ENCODE data around the gene HAUS5.

HAUS5 gene

DNA sequence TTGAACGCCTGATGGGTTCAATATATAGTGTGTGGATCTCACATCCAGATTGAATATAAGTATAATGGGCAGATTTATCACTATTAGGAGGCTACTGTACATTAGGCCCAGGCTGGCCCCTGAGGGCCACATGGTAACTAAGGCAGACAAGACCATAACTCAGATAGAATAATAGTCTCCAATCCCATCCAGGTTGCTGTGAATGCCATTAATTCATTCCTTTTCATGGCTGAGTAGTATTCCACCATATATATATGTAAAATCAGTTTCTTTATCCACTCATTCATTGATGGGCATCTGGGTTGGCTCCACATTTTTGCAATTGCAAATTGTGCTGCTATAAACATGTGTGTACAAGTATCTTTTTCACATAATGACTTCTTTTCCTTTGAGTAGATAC, 34.6 kb upstream of the HAUS5 start:
- Histone ChIP-seq H3K23ac (ENCODE audit: low read length) (no peak overlapping the region), H3K9me3 (ENCODE audit: insufficient read depth, low read depth, low read length) (peaks cover 13% of the 10 kb centered on the region), H3K9ac (ENCODE audit: low read length) (no peak overlapping the region), H2AK5ac (ENCODE audit: low read length) (no peak overlapping the region), H2BK5ac (ENCODE audit: low read depth, low read length, poor library complexity) (no peak overlapping the region), H4K91ac (ENCODE audit: low read depth, low read length) (no peak overlapping the region), H3K18ac (ENCODE audit: low read length) (no peak overlapping the region), H3K79me1 (ENCODE audit: low read length) (no peaks in the 10 kb centered on the region), H3K27me3 (ENCODE audit: insufficient read depth, low read length) (no peaks in the 10 kb centered on the region), H3K27ac (ENCODE audit: low read depth, low read length) (no peak overlapping the region), H3K4me2 (ENCODE audit: low read length) (no peak overlapping the region), H3K4me1 (ENCODE audit: control insufficient read depth in 1 of 2, insufficient read depth in 2 of 2, low read length in 2 of 2) (no peaks in the 10 kb centered on the region), H2BK120ac (ENCODE audit: insufficient read depth, low read length, poor library complexity) (no peak overlapping the region), H3K36me3 (ENCODE audit: control insufficient read depth in 1 of 2, insufficient read depth in 2 of 2, low read length in 2 of 2) (no peaks in the 10 kb centered on the region), H3K79me2 (ENCODE audit: control insufficient read depth, insufficient read depth, low read length, poor library complexity) (no peaks in the 10 kb centered on the region), H4K8ac (ENCODE audit: low read depth, low read length) (no peak overlapping the region), H2AFZ (ENCODE audit: insufficient read depth, low read length, poor library complexity) (no peak overlapping the region), H3K14ac (ENCODE audit: low read length) (no peak overlapping the region), H2BK12ac (ENCODE audit: low read length) (no peak overlapping the region), H3K4ac (ENCODE audit: low read depth, low read length) (no peak overlapping the region), H3K4me3 (ENCODE audit: low read depth, low read length) (no peak overlapping the region), H4K12ac (ENCODE audit: low read depth, low read length) (no peak overlapping the region)
- no peak for DNase-seq
- WGBS (ENCODE audit: extremely low coverage, insufficient coverage, insufficient read length) = no CpG with 5 or more reads among the region's 1 CpG

DNA sequence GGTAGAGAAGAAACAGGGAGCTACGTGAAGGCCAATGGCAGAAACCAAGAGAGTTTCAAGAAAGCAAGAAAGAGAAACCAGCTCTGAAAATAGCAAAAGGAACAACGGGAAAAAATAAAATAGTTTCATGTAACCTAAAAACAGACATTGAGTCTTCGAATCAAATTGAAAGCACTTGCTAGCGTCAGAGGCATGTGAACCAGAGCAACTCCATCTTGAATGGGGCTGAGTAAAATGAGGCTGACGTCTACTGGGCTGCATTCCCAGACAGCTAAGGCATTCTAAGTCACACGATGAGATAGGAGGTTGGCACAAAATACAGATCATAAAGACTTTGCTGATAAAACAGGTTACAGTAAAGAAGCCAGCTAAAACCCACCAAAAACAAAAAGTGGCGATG, 33.8 kb upstream of the HAUS5 start:
- H3K23ac ChIP-seq (ENCODE audit: low read length) = no peak overlapping the region
- no peak overlapping the region for H2BK120ac ChIP-seq (ENCODE audit: insufficient read depth, low read length, poor library complexity)
- H3K36me3 ChIP-seq (ENCODE audit: control insufficient read depth in 1 of 2, insufficient read depth in 2 of 2, low read length in 2 of 2) = no peaks in the 10 kb centered on the region
- H2BK12ac ChIP-seq (ENCODE audit: low read length) = no peak overlapping the region
- no peak overlapping the region for H3K9ac ChIP-seq (ENCODE audit: low read length)
- H3K4me3 ChIP-seq (ENCODE audit: low read depth, low read length) = no peak overlapping the region
- no peaks in the 10 kb centered on the region for H3K4me1 ChIP-seq (ENCODE audit: control insufficient read depth in 1 of 2, insufficient read depth in 2 of 2, low read length in 2 of 2)
- no peak overlapping the region for H4K8ac ChIP-seq (ENCODE audit: low read depth, low read length)
- H3K27ac ChIP-seq (ENCODE audit: low read depth, low read length) = no peak overlapping the region
- H3K9me3 ChIP-seq (ENCODE audit: insufficient read depth, low read depth, low read length) = peaks cover 13% of the 10 kb centered on the region
- H3K27me3 ChIP-seq (ENCODE audit: insufficient read depth, low read length) = no peaks in the 10 kb centered on the region
- H3K4me2 ChIP-seq (ENCODE audit: low read length) = no peak overlapping the region
- H2AK5ac ChIP-seq (ENCODE audit: low read length) = no peak overlapping the region
- no peak overlapping the region for H3K18ac ChIP-seq (ENCODE audit: low read length)
- no peak overlapping the region for H3K4ac ChIP-seq (ENCODE audit: low read depth, low read length)
- no peak for DNase-seq
- no peak overlapping the region for H2AFZ ChIP-seq (ENCODE audit: insufficient read depth, low read length, poor library complexity)
- no peak overlapping the region for H4K12ac ChIP-seq (ENCODE audit: low read depth, low read length)
- H2BK5ac ChIP-seq (ENCODE audit: low read depth, low read length, poor library complexity) = no peak overlapping the region
- no peak overlapping the region for H4K91ac ChIP-seq (ENCODE audit: low read depth, low read length)
- no peak overlapping the region for H3K14ac ChIP-seq (ENCODE audit: low read length)
- WGBS (ENCODE audit: extremely low coverage, insufficient coverage, insufficient read length) = no CpG with 5 or more reads among the region's 7 CpGs
- no peaks in the 10 kb centered on the region for H3K79me1 ChIP-seq (ENCODE audit: low read length)
- no peaks in the 10 kb centered on the region for H3K79me2 ChIP-seq (ENCODE audit: control insufficient read depth, insufficient read depth, low read length, poor library complexity)

DNA sequence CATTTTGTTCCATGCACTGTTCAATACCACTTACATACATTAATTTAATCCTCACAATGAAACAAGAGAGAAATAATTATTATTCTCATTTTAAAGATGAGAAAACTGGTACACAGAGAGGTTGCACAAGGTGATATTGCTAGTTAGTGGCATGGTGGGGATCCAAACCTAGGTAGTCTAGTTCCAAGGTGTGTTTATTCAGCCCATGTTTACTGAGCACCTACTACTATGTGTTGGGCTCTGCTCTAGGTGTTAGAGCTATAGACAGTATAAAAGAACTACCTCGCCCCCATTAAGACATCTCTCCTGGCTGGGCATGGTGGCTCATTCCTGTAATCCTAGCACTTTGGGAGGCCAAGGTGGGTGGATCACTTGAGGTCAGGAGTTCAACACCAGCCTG, 29.8 kb upstream of the HAUS5 start:
- Histone ChIP-seq H3K23ac (ENCODE audit: low read length) (no peak overlapping the region), H3K9ac (ENCODE audit: low read length) (no peak overlapping the region), H3K79me1 (ENCODE audit: low read length) (no peaks in the 10 kb centered on the region), H2BK5ac (ENCODE audit: low read depth, low read length, poor library complexity) (no peak overlapping the region), H3K27me3 (ENCODE audit: insufficient read depth, low read length) (no peaks in the 10 kb centered on the region), H2AK5ac (ENCODE audit: low read length) (no peak overlapping the region), H3K4me2 (ENCODE audit: low read length) (no peak overlapping the region), H3K27ac (ENCODE audit: low read depth, low read length) (no peak overlapping the region), H4K8ac (ENCODE audit: low read depth, low read length) (no peak overlapping the region), H2AFZ (ENCODE audit: insufficient read depth, low read length, poor library complexity) (no peak overlapping the region), H3K4me1 (ENCODE audit: control insufficient read depth in 1 of 2, insufficient read depth in 2 of 2, low read length in 2 of 2) (no peaks in the 10 kb centered on the region), H4K91ac (ENCODE audit: low read depth, low read length) (no peak overlapping the region), H2BK120ac (ENCODE audit: insufficient read depth, low read length, poor library complexity) (no peak overlapping the region), H2BK12ac (ENCODE audit: low read length) (no peak overlapping the region), H3K9me3 (ENCODE audit: insufficient read depth, low read depth, low read length) (peaks cover 5% of the 10 kb centered on the region), H3K36me3 (ENCODE audit: control insufficient read depth in 1 of 2, insufficient read depth in 2 of 2, low read length in 2 of 2) (no peaks in the 10 kb centered on the region), H3K4me3 (ENCODE audit: low read depth, low read length) (no peak overlapping the region), H3K14ac (ENCODE audit: low read length) (no peak overlapping the region), H3K4ac (ENCODE audit: low read depth, low read length) (no peak overlapping the region), H3K18ac (ENCODE audit: low read length) (no peak overlapping the region), H3K79me2 (ENCODE audit: control insufficient read depth, insufficient read depth, low read length, poor library complexity) (no peaks in the 10 kb centered on the region), H4K12ac (ENCODE audit: low read depth, low read length) (no peak overlapping the region)
- DNase-seq = no peak
- no CpG with 5 or more reads among the region's 1 CpG for WGBS (ENCODE audit: extremely low coverage, insufficient coverage, insufficient read length)

DNA sequence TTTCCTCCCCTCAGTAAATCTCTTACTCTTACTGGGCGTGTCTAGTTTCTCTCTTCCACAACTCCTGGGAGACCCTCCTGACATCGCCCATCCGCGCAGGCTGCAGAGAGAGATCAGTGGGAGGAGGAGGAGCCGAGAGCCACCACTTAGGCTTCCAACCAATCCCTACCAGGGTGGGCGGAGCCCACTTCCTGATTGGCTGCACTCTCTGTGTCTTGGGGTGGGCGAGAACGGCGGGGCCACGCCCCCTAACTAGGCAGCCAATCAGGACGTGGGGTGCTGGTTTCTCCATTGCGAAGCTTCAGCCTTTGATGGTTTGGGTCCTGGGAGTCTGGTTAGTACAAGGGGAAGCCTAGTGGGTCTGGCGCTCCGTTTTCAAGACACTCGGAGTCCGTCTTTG, 26.7 kb upstream of the HAUS5 start, which contains the start of gene PMIS2:
TSS of gene PMIS2 (plus strand) at position 326 of the 400 bp plus-strand sequence. CDS start 87 bp downstream, outside the sequence.
- H3K79me2 ChIP-seq (ENCODE audit: control insufficient read depth, insufficient read depth, low read length, poor library complexity) = no peaks in the 10 kb centered on the region
- no peak for DNase-seq
- WGBS (ENCODE audit: extremely low coverage, insufficient coverage, insufficient read length) = no CpG with 5 or more reads among the region's 16 CpGs
- no peak within 1 kb of the TSS for H4K12ac ChIP-seq (ENCODE audit: low read depth, low read length)
- H3K4ac ChIP-seq (ENCODE audit: low read depth, low read length) = no peak within 1 kb of the TSS
- peak within 1 kb of the TSS; percentile 43 for H3K9ac ChIP-seq (ENCODE audit: low read length)
- H3K79me1 ChIP-seq (ENCODE audit: low read length) = no peaks in the 10 kb centered on the region
- H2AFZ ChIP-seq (ENCODE audit: insufficient read depth, low read length, poor library complexity) = no peak within 1 kb of the TSS
- no peak within 1 kb of the TSS for H3K4me2 ChIP-seq (ENCODE audit: low read length)
- H3K23ac ChIP-seq (ENCODE audit: low read length) = no peak within 1 kb of the TSS
- no peaks in the 10 kb centered on the region for H3K27me3 ChIP-seq (ENCODE audit: insufficient read depth, low read length)
- no peak within 1 kb of the TSS for H2BK120ac ChIP-seq (ENCODE audit: insufficient read depth, low read length, poor library complexity)
- no peak within 1 kb of the TSS for H2AK5ac ChIP-seq (ENCODE audit: low read length)
- H4K91ac ChIP-seq (ENCODE audit: low read depth, low read length) = no peak within 1 kb of the TSS
- no peaks in the 10 kb centered on the region for H3K36me3 ChIP-seq (ENCODE audit: control insufficient read depth in 1 of 2, insufficient read depth in 2 of 2, low read length in 2 of 2)
- no peak within 1 kb of the TSS for H2BK5ac ChIP-seq (ENCODE audit: low read depth, low read length, poor library complexity)
- no peak within 1 kb of the TSS for H4K8ac ChIP-seq (ENCODE audit: low read depth, low read length)
- H3K9me3 ChIP-seq (ENCODE audit: insufficient read depth, low read depth, low read length) = peaks cover 5% of the 10 kb centered on the region
- H3K4me3 ChIP-seq (ENCODE audit: low read depth, low read length) = no peak within 1 kb of the TSS
- H3K4me1 ChIP-seq (ENCODE audit: control insufficient read depth in 1 of 2, insufficient read depth in 2 of 2, low read length in 2 of 2) = no peaks in the 10 kb centered on the region
- no peak within 1 kb of the TSS for H3K14ac ChIP-seq (ENCODE audit: low read length)
- H3K18ac ChIP-seq (ENCODE audit: low read length) = no peak within 1 kb of the TSS
- H2BK12ac ChIP-seq (ENCODE audit: low read length) = no peak within 1 kb of the TSS
- no peak within 1 kb of the TSS for H3K27ac ChIP-seq (ENCODE audit: low read depth, low read length)
